ENCODE measurements around the gene C11orf98. TPM values are rescaled to one million over a fixed set of nuclear protein-coding genes. Genes with fewer than 3 reads are reported as not detected.
"Not testable (repeated sequence)": the region's sequence is repeated elsewhere in the genome, so short reads cannot be mapped to it uniquely, and the experiment has no call there.

The C11orf98 gene
- total RNA-seq, 2 donors from 2014 or later, result 40.1 to 44.0 TPM

DNA sequence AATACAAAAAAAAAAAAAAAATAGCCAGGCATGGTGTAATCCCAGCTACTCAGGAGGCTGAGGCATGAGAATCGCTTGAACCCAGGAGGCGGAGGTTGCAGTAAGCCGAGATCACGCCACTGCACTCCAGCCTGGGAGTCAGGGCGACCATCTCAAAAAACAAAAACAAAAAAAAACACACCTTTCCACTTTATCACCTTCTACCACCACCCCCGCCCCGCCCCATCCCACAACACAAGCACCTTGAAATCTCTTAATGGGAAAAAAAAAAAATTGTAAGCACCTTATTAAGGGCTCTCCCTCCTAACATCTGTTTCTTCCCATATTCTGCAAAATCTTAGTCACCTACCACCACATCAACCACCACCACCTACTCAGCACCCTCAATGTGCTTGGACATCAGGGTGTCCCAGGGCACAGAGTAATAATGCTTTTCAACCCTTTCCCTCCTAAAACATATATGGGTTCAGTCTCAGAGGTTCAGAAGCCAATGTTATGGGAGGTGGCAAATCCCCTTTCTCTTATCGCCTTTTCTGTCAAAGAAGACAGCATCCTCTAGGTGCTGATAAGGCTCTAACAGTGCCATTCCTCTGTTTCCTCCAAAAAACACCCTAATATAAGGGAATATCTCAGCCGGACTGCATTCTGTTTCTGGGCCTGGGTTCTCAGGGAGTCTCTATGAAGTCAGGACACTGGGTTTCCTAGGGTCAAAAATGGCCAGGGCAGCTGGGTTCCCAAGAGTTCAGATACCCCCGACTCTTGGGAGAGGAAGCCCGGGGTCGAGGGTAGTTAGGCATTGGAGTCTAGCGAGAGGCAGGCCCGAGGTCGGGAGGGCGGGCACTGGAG, 12.6 kb downstream of the C11orf98 start:
- peaks cover 0 to 15% of the 10 kb centered on the region in 2 donors for H3K4me1 ChIP-seq
- TF ChIP-seq, protein P1, sequence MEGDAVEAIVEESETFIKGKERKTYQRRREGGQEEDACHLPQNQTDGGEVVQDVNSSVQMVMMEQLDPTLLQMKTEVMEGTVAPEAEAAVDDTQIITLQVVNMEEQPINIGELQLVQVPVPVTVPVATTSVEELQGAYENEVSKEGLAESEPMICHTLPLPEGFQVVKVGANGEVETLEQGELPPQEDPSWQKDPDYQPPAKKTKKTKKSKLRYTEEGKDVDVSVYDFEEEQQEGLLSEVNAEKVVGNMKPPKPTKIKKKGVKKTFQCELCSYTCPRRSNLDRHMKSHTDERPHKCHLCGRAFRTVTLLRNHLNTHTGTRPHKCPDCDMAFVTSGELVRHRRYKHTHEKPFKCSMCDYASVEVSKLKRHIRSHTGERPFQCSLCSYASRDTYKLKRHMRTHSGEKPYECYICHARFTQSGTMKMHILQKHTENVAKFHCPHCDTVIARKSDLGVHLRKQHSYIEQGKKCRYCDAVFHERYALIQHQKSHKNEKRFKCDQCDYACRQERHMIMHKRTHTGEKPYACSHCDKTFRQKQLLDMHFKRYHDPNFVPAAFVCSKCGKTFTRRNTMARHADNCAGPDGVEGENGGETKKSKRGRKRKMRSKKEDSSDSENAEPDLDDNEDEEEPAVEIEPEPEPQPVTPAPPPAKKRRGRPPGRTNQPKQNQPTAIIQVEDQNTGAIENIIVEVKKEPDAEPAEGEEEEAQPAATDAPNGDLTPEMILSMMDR (IDR thresholded peaks at IDR 0.05), result no peak
- DNase-seq (ENCODE audit: low spot score), result no peak
- no peaks in the 10 kb centered on the region for H3K9me3 ChIP-seq
- no peaks in the 10 kb centered on the region for H3K27me3 ChIP-seq
- H3K36me3 ChIP-seq, result peaks cover 20% of the 10 kb centered on the region
- H3K27ac ChIP-seq, result peak overlapping the region; percentile 89 to 90
- H3K4me3 ChIP-seq, result peak overlapping the region; percentile 91 to 93

DNA sequence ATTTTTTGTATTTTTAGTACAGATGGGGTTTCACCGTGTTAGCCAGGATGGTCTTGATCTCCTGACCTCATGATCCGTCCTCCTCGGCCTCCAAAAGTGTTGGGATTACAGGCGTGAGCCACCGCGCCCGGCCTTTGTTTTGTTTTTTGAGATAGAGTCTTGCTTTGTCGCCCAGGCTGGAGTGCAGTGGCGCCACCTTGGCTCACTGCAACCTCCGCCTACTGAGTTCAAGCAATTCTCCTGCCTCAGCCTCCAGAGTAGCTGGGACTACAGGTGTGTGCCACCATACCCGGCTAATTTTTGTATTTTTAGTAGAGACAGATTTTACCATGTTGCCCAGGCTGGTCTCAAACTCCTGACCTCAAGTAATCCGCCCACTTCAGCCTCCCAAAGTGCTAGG, 14.7 kb downstream of the C11orf98 start:
- H3K27ac ChIP-seq, result not testable (repeated sequence)

DNA sequence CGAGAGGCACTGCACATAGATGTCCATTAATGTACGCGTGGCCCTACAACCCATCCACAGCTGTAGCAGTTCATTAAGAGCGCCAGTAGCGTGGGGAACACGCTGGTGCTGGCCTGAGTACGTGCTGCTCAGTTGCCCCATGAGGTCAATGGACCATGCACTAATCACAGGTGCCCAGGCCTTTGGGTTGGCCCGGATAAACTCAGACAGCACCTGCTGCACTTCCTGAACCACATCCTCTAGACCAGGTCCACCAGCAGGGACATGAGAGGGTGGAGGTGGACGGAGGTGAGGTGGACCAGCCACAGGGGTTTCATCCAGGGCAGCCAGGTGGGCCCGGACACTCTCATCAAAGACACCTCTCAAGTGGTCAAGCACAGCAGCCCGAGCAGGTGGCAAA, 15.5 kb downstream of the C11orf98 start:
- H3K36me3 ChIP-seq, result peaks cover 20% of the 10 kb centered on the region
- no peak for DNase-seq (ENCODE audit: low spot score)
- no peak overlapping the region for H3K4me3 ChIP-seq
- H3K9me3 ChIP-seq, result no peaks in the 10 kb centered on the region
- H3K27me3 ChIP-seq, result no peaks in the 10 kb centered on the region
- peaks cover 0 to 37% of the 10 kb centered on the region in 2 donors for H3K4me1 ChIP-seq
- no peak overlapping the region for H3K27ac ChIP-seq
- TF ChIP-seq, protein P1 (IDR thresholded peaks at IDR 0.05), result no peak

More for the DNA sequence above, 14.7 kb downstream of the C11orf98 start:
- not testable (repeated sequence) for H3K9me3 ChIP-seq; H3K4me3 ChIP-seq; DNase-seq (ENCODE audit: low spot score); H3K27me3 ChIP-seq
- Histone ChIP-seq H3K4me1 (peaks cover 0 to 29% of the 10 kb centered on the region in 2 donors), H3K36me3 (peaks cover 20% of the 10 kb centered on the region)

DNA sequence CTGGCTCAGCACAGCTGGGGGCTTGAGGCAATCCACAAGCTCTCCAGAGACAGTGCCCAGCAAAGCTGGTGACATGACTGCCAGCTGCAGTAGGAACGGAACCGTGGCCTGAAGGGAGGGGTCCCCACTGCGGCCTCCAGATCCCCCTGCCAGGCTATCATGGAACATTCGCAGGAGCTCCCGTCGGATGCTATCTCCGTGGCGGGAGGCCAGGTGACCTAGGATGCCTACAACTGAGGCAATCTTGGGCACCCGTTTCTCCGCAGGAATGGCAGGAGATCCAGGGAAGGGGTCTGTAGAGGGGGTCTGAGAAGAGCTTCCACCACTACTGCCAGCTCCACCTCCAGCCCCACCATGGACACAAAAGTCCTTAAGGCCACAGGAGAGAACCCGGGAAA, 16.0 kb downstream of the C11orf98 start:
- H3K9me3 ChIP-seq, result no peaks in the 10 kb centered on the region
- TF ChIP-seq, protein P1 (IDR thresholded peaks at IDR 0.05), result no peak
- peaks cover 0 to 42% of the 10 kb centered on the region in 2 donors for H3K4me1 ChIP-seq
- H3K27ac ChIP-seq, result no peak overlapping the region
- H3K27me3 ChIP-seq, result no peaks in the 10 kb centered on the region
- no peak overlapping the region for H3K4me3 ChIP-seq
- DNase-seq (ENCODE audit: low spot score), result no peak
- H3K36me3 ChIP-seq, result peaks cover 20% of the 10 kb centered on the region

DNA sequence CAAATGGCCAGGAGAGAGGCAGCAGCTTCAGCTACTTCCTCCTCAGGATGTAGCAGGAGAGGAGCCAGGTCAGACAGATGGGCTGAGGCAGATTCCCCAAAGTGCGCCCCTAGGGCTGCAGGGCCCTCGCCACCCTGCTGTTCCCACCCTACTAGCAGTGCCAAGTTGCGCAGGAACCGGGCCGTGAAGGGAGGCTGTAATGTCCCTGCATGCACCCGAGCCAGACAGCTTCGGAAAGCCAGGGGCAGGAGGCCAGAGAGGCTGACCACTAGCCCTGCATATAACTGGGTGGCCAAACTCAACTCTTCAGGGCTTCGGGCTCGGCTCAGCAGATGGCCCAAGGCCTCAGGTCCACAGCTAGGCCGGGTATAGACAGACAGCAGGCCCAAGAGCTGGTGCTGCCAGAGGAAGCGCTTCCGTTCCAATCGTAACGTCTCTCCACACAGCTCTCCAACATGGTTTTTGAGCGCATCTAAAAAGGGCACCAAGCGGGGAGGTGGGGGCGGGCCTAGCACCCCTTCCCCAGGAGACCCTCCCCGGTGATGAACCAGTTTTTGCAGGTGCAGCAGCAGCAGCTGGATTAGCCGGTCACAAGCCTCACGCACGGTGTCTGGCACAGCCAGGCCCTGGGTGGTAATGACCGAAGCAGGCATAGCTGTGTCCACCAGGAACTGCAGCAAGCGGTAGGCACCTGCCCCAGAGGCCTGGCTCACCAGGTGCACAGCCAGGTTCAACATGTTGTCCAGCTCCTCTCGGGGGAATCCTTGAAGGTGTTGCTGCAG, 16.6 kb downstream of the C11orf98 start:
- H3K4me1 ChIP-seq, result peaks cover 0 to 42% of the 10 kb centered on the region in 2 donors
- no peak overlapping the region for H3K4me3 ChIP-seq
- H3K36me3 ChIP-seq, result peaks cover 20% of the 10 kb centered on the region
- no peak overlapping the region for H3K27ac ChIP-seq
- no peak for DNase-seq (ENCODE audit: low spot score)
- no peaks in the 10 kb centered on the region for H3K27me3 ChIP-seq
- no peaks in the 10 kb centered on the region for H3K9me3 ChIP-seq
- TF ChIP-seq, protein P1 (IDR thresholded peaks at IDR 0.05), result no peak

DNA sequence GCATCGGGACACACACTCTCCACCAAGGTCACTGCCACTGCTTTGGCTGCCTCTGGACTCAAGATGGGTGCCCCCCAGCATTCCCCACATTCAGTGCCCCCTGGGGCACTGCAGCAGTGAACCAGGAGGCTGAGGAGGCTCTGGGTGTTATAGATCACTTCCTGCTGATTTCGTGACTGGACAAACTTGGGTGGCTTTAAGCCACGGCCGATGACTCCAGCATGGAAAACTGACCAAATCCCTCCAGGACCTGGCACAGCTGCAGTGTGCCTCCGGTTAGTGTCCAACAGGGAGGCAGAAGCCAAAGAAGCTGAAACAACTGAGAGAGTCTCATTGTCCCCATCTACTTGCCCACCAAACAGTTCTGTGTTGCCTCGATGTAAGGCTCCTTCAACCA, 17.4 kb downstream of the C11orf98 start:
- Histone ChIP-seq H3K27me3 (no peaks in the 10 kb centered on the region), H3K4me1 (peaks cover 0 to 41% of the 10 kb centered on the region in 2 donors), H3K36me3 (peaks cover 27% of the 10 kb centered on the region), H3K4me3 (no peak overlapping the region), H3K9me3 (no peaks in the 10 kb centered on the region), H3K27ac (no peak overlapping the region)
- DNase-seq (ENCODE audit: low spot score), result no peak
- TF ChIP-seq, protein P1 (IDR thresholded peaks at IDR 0.05), result no peak

Measured in right atrium auricular region (tissue), 2 donors.